Neutrophil (primary cell): ENCODE data around the gene SBF1.

Experiments used
- H3K27ac ChIP-seq: fragments of 200-600 bp; sonication (generic); 2 replicates; pipeline ENCODE4 v1.5.1; 2016; ENCODE audit warnings: mild to moderate bottlenecking, moderate library complexity
- H3K27me3 ChIP-seq: fragments of 200-600 bp; sonication (generic); 2 replicates; pipeline ENCODE4 v1.6.0; 2016; ENCODE audit warnings: mild to moderate bottlenecking
- H3K36me3 ChIP-seq: fragments of 200-600 bp; sonication (generic); 2 replicates; pipeline ENCODE4 v1.5.1; 2017
- H3K4me1 ChIP-seq, 2 experiments: fragments of 200-600 bp in 1 of 2; sonication (generic) in 1 of 2; 1 replicate in 1 of 2; 2 replicates in 1 of 2; pipeline versions ENCODE4 v1.5.1 to v1.6.1; 2013 to 2016; ENCODE audit warnings: low read depth in 1 of 2, low read length in 1 of 2, mild to moderate bottlenecking in 1 of 2, moderate library complexity in 1 of 2; ENCODE audit not compliant: control insufficient read depth in 1 of 2, insufficient read depth in 1 of 2
- H3K4me3 ChIP-seq, 2 experiments: fragments of 200-600 bp in 1 of 2; sonication (generic) in 1 of 2; 1 replicate in 1 of 2; 2 replicates in 1 of 2; pipeline ENCODE4 v1.5.1; 2013 to 2016; ENCODE audit warnings: low read depth in 1 of 2, low read length in 1 of 2, mild to moderate bottlenecking in 1 of 2, moderate library complexity in 1 of 2
- H3K9me3 ChIP-seq: fragments of 200-600 bp; sonication (generic); 2 replicates; pipeline ENCODE4 v1.5.1; 2016
- CTCF ChIP-seq: fragments of 200-600 bp; sonication (generic); IDR thresholded peaks from 2 replicates; pipeline ENCODE4 v1.5.1; 2016; ENCODE audit warnings: antibody characterized with exemption

The SBF1 gene

GRCh38 chr22:50420581-50420980 is 54.3 kb downstream of the SBF1 start:
- Histone ChIP-seq H3K4me1 (no peaks in the 10 kb centered on the region), H3K9me3 (no peaks in the 10 kb centered on the region), H3K27ac (no peak overlapping the region), H3K4me3 (no peak overlapping the region), H3K36me3 (peaks cover 98% of the 10 kb centered on the region), H3K27me3 (no peaks in the 10 kb centered on the region)
- TF ChIP-seq CTCF, result no peak

GRCh38 chr22:50420015-50420414 is 54.8 kb downstream of the SBF1 start:
- Histone ChIP-seq H3K27ac (no peak overlapping the region), H3K27me3 (no peaks in the 10 kb centered on the region), H3K4me1 (no peaks in the 10 kb centered on the region), H3K36me3 (peaks cover 98% of the 10 kb centered on the region), H3K9me3 (no peaks in the 10 kb centered on the region), H3K4me3 (no peak overlapping the region)
- no peak for TF ChIP-seq CTCF

GRCh38 chr22:50419116-50419515 is 55.7 kb downstream of the SBF1 start:
- no peak for TF ChIP-seq CTCF
- Histone ChIP-seq H3K36me3 (peaks cover 100% of the 10 kb centered on the region), H3K4me1 (no peaks in the 10 kb centered on the region), H3K27me3 (no peaks in the 10 kb centered on the region), H3K9me3 (no peaks in the 10 kb centered on the region), H3K4me3 (no peak overlapping the region), H3K27ac (no peak overlapping the region)

GRCh38 chr22:50418624-50419023 is 56.2 kb downstream of the SBF1 start:
- no peak for TF ChIP-seq CTCF
- Histone ChIP-seq H3K36me3 (peaks cover 100% of the 10 kb centered on the region), H3K27ac (no peak overlapping the region)

GRCh38 chr22:50417411-50418210 is 57.2 kb downstream of the SBF1 start:
- H3K4me1 ChIP-seq, result no peaks in the 10 kb centered on the region
- H3K27ac ChIP-seq, result no peak overlapping the region
- H3K4me3 ChIP-seq, result no peak overlapping the region
- peaks cover 98% of the 10 kb centered on the region for H3K36me3 ChIP-seq
- TF ChIP-seq CTCF, result no peak
- H3K27me3 ChIP-seq, result no peaks in the 10 kb centered on the region
- H3K9me3 ChIP-seq, result no peaks in the 10 kb centered on the region

More at GRCh38 chr22:50418624-50419023, 56.2 kb downstream of the SBF1 start:
- no peak overlapping the region for H3K4me3 ChIP-seq
- no peaks in the 10 kb centered on the region for H3K4me1 ChIP-seq
- no peaks in the 10 kb centered on the region for H3K9me3 ChIP-seq
- H3K27me3 ChIP-seq, result no peaks in the 10 kb centered on the region
